Prostate gland (tissue), 2 donors: Measurements from ENCODE around the gene LTBP3. TPM values are rescaled to one million over a fixed set of nuclear protein-coding genes. Genes with fewer than 3 reads are reported as not detected.

ENCODE experiments used
- DNase-seq: peaks from one replicate; pipeline ENCODE4 v3.0.0-alpha.2; 2019; ENCODE audit warnings: low spot score
- H3K27ac ChIP-seq, 2 donors: fragments of 200-600 bp; sonication (generic); 2 replicates each; pipeline ENCODE4 v1.5.1; 2017 to 2019
- H3K27me3 ChIP-seq: fragments of 200-600 bp; sonication (generic); replicated peaks from 2 replicates; pipeline ENCODE4 v1.5.1; 2019; ENCODE audit not compliant: insufficient read depth
- H3K36me3 ChIP-seq, 2 donors: fragments of 200-600 bp; sonication (generic); 1 replicate in 1 of 2; 2 replicates in 1 of 2; pipeline versions ENCODE4 v1.5.1 to v1.8.1; 2017 to 2019
- H3K4me1 ChIP-seq: fragments of 200-600 bp; sonication (generic); replicated peaks from 2 replicates; pipeline ENCODE4 v1.5.1; 2019
- H3K4me3 ChIP-seq, 2 donors: fragments of 200-600 bp; sonication (generic); 2 replicates each; pipeline ENCODE4 v1.5.1; 2017 to 2019
- H3K9me3 ChIP-seq: fragments of 200-600 bp; sonication (generic); 2 replicates; pipeline ENCODE4 v1.5.1; 2017
- POLR2A ChIP-seq: fragments of 450-650 bp; IDR thresholded peaks from one replicate; pipeline ENCODE4 v1.6.1; 2016; ENCODE audit warnings: antibody characterized with exemption, mild to moderate bottlenecking
- POLR2AphosphoS5 ChIP-seq: sonication (generic); formaldehyde crosslinking; IDR thresholded peaks from one replicate; pipeline ENCODE4 v1.6.1; 2017; ENCODE audit warnings: antibody characterized with exemption
- WGBS: methylation state at CpG from one replicate; pipeline ENCODE4 v1.1.5; 2018; 5-methylcytosine and 5-hydroxymethylcytosine counted together
- intact Hi-C: fragments of 100-400 bp; cut with DNase I; formaldehyde crosslinking; loops from one replicate; pipeline ENCODE4 v1.14.2; 2022
- total RNA-seq, 2 donors: library from RNA; depleted of rRNA; stranded (reverse); fragments of >200 nt; gene quantifications; one replicate each; pipeline ENCODE4 v1.1.0, GENCODE V29; 2016
- TF ChIP-seq, protein P1 (sequence below), 4 experiments: fragments of 200-600 bp in 2 of 4; fragments of 450-650 bp in 2 of 4; sonication (generic) in 2 of 4; IDR thresholded peaks; 1 replicate in 3 of 4; 2 replicates in 1 of 4; pipeline ENCODE4 v1.5.1; 2016 to 2019; ENCODE audit warnings: antibody characterized with exemption in 4 of 4, mild to moderate bottlenecking in 2 of 4, moderate library complexity in 2 of 4

LTBP3 gene
- total RNA-seq, 2 donors from 2014 or later: 220 to 234 TPM

DNA sequence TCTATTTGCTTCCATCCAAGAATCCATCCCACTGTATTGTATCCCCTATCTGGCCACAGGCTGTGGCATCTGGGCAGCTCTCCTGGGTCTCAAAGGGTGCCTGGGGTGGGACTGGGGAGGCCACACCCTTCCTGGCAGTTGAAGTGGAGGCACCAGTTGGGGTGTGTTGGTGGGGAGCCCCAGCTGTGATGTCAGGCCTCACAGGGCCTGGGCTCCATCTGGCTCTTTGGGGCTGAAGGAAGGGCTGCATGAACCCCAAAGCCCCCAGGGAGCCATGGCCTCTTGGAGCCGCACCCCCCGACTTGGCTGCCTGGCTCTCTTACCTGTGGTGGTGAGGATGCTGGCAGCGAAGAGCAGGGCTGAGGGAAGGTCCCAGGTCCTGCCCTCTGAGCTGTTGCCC lies 37.0 kb upstream of the LTBP3 start:
- H3K36me3 ChIP-seq: peaks cover 2 to 16% of the 10 kb centered on the region in 2 donors
- DNase-seq: no peak
- 87% methylated on average over 3 of the region's 3 CpGs for WGBS

DNA sequence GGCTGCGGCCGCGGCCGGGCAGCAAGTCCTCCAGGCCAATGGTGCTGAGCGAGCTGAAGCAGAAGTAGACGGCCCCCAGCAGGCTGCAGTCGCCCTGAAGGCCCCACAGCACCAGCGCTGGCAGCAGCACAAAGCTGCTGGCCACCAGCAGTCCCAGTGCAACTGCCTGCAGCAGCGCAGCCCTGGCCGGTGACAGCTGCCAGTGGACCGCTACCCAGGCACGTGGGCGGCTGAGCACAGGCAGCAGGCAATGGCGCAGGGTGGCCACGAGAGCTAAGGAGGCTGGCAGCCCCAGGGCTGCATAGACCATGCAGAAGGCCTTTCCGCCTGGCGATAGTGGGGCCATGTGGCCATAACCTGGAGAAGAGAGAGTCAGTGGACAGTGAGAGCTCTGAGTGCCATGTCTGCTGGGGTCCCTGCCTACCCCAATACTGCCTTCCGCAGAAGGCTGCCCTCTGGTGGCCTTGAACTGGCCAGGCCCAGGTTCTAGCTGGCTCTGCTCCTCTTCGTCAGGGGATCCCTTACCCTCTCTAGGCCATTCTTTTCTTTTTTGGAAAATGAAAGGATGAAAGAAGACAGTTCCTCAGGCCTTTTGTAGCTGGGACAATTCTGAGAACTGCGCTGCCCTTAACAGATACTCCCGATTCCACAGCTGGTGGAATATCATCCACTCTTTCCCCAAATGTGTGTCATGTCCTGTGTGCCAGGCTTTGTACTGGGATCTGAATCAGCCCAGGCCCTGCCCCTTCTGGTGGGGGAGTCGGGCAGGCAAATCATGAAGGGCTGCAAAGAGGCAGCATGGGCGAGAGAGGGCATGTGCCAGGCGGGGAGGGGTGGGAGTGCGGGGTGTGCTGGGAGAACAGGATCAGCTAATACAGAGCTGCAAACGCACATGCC lies 35.6 kb upstream of the LTBP3 start:
- Histone ChIP-seq H3K4me3 (no peak overlapping the region), H3K27ac (no peak overlapping the region), H3K9me3 (no peaks in the 10 kb centered on the region), H3K36me3 (peaks cover 2 to 16% of the 10 kb centered on the region in 2 donors), H3K4me1 (no peaks in the 10 kb centered on the region), H3K27me3 (no peaks in the 10 kb centered on the region)
- TF ChIP-seq POLR2AphosphoS5: no peak
- TF ChIP-seq, protein P1, sequence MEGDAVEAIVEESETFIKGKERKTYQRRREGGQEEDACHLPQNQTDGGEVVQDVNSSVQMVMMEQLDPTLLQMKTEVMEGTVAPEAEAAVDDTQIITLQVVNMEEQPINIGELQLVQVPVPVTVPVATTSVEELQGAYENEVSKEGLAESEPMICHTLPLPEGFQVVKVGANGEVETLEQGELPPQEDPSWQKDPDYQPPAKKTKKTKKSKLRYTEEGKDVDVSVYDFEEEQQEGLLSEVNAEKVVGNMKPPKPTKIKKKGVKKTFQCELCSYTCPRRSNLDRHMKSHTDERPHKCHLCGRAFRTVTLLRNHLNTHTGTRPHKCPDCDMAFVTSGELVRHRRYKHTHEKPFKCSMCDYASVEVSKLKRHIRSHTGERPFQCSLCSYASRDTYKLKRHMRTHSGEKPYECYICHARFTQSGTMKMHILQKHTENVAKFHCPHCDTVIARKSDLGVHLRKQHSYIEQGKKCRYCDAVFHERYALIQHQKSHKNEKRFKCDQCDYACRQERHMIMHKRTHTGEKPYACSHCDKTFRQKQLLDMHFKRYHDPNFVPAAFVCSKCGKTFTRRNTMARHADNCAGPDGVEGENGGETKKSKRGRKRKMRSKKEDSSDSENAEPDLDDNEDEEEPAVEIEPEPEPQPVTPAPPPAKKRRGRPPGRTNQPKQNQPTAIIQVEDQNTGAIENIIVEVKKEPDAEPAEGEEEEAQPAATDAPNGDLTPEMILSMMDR (IDR thresholded peaks at IDR 0.05): peak; percentile 10 to 66 (median 62)
- intact Hi-C loops: no loop called here
- WGBS: 61% methylated on average over 24 of the region's 26 CpGs
- DNase-seq: no peak

More for the DNA sequence above, 37.0 kb upstream of the LTBP3 start:
- TF ChIP-seq, protein P1 (IDR thresholded peaks at IDR 0.05): no peak
- TF ChIP-seq POLR2AphosphoS5 (no peak), POLR2A (no peak)
- Histone ChIP-seq H3K4me1 (no peaks in the 10 kb centered on the region), H3K4me3 (no peak overlapping the region), H3K9me3 (no peaks in the 10 kb centered on the region), H3K27ac (no peak overlapping the region), H3K27me3 (no peaks in the 10 kb centered on the region)
- intact Hi-C loops: no loop called here

DNA sequence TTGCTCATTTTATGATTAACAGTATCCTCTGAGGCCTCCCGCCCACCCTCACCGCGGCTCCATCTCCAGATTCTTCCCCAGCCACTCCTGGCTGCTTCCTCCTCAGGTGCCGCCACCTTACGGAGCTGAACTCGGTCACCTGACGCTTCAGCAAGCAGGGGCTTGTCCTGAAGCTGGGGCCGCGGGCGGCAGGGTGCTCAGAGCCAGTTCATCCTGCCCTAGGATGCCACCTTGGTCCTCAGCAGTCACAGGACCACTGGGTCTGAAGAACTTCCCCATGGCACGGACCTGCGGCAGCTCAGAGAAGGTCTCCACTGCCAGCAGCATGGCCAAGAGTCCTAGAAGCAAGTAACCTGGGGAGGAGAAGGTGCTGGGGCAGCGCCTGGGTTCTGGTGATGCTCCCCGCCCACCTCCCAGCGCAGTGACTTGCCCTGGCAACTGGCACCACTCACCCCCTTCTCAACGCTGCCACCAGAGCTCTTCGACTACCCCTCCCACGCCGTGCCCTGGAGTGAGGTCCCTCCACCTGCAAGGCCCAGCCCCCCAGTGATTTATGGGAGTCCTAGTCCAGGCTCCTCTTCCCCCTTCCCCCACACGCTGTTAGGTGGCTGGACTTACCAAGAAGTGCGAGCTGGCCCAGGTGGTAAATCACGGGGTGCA lies 34.8 kb upstream of the LTBP3 start:
- no peaks in the 10 kb centered on the region for H3K4me1 ChIP-seq
- peak; percentile 64 for DNase-seq
- no peak overlapping the region for H3K4me3 ChIP-seq
- H3K36me3 ChIP-seq: peaks cover 0 to 9% of the 10 kb centered on the region in 2 donors
- peak overlapping the region; percentile 29 to 47 for H3K27ac ChIP-seq
- intact Hi-C loops: no loop called here
- H3K9me3 ChIP-seq: no peaks in the 10 kb centered on the region
- H3K27me3 ChIP-seq: no peaks in the 10 kb centered on the region
- TF ChIP-seq, protein P1 (IDR thresholded peaks at IDR 0.05): no peak
- TF ChIP-seq POLR2A (peak; percentile 13), POLR2AphosphoS5 (peak; percentile 72)
- WGBS: 65% methylated on average over 22 of the region's 22 CpGs

DNA sequence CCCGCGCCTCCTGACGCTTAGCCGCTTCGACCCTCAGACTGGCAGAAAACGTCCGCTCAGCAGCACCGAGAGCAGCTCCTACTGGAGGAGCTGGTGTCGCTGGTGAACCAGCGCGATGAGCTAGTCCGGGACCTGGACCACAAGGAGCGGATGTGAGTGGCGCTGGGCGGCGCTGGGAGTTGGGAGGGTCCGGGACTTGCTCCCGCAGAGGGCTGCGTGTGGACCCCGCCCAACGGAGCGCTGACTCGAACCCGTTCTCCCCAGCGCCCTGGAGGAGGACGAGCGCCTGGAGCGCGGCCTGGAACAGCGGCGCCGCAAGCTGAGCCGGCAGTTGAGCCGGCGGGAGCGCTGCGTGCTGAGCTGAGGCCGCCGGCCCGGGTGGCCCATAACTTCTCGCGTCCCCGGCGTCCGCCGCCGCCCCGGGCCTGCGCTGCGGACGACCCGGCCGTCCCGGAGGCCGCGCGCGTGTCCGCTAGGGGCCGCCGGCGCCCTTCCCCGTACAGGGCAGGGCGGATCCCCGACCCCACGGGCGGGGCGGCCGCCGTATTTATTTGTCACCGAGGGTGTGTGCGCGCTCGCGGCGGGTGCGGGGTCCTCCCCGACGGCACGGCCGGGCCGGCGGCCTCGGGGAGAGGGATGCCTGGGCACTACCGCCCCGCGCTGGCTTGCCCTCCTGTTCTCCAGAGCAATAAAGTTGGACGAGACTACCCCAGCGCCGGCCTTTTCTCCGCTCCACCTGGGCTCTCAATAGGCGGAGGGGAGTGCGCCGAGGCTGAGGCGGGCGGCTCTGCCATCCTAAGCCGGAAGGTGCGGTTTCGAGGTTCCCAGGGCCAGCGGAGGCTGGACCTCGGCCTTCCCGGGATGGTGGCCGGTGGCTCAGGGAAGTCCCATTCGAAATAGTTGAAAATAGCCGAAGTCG lies 34.0 kb upstream of the LTBP3 start:
- Histone ChIP-seq H3K27me3 (no peaks in the 10 kb centered on the region), H3K4me3 (no peak overlapping the region), H3K36me3 (peaks cover 0 to 5% of the 10 kb centered on the region in 2 donors), H3K9me3 (no peaks in the 10 kb centered on the region), H3K27ac (peak overlapping the region; percentile 29 to 47), H3K4me1 (no peaks in the 10 kb centered on the region)
- intact Hi-C loops: no loop called here
- 39% methylated on average over 73 of the region's 106 CpGs for WGBS
- DNase-seq: no peak
- TF ChIP-seq POLR2A (no peak), POLR2AphosphoS5 (no peak)
- TF ChIP-seq, protein P1 (IDR thresholded peaks at IDR 0.05): peak in 2 of 4 experiments; percentile 23 to 35
